Retinal pigment epithelial cell (primary cell): ENCODE measurements around the gene TCF7L2.
A peak's percentile ranks its signal among the peaks of the same experiment; 100 is the strongest.

Experiments
- DNase-seq: peaks from one replicate; pipeline ENCODE4 v3.0.0-alpha.2; 2010; ENCODE audit warnings: low read depth
- H3K4me3 ChIP-seq: 2 replicates; pipeline ENCODE4 v1.5.1; 2011; ENCODE audit warnings: mild to moderate bottlenecking, low read length, control low read depth, moderate library complexity
- TF ChIP-seq, protein P1 (sequence below): conservative IDR thresholded peaks from 2 replicates; pipeline ENCODE4 v1.5.1; 2011; ENCODE audit warnings: low read depth, low read length, control low read depth, inconsistent platforms

The TCF7L2 gene

DNA sequence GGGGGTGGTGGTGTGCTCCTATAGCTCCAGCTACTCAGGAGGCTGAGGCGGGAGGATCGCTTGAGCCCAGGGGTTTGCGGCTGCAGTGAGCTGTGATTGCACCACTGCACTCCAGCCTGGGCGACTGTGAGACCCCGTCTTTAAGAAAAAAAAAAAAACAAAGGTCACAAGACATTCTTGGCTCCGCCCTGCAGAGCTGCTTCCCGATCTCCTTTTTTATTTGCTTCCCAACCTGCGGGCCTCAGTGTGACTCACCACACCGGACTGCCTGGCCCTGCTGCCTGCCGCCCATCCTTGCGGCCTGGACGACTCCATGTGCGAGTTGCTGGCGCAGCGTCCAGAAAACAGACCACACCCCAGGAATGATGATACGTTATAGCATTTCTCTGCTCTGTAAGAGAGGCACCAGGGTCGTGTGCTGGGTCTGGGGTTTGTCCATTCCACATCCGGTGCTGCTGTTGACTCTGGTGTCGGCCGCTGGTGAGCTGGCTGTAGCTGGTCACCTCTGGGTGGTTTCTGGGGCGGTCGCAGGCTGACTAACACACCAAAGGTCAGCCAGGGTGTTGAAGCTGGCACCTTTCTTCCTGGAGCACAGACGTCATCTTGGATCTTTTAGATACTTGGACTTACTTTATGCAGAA is 123.6 kb downstream of the TCF7L2 start:
- peak; percentile 95 for DNase-seq
- peak overlapping the region; percentile 16 for H3K4me3 ChIP-seq
- TF ChIP-seq, protein P1, sequence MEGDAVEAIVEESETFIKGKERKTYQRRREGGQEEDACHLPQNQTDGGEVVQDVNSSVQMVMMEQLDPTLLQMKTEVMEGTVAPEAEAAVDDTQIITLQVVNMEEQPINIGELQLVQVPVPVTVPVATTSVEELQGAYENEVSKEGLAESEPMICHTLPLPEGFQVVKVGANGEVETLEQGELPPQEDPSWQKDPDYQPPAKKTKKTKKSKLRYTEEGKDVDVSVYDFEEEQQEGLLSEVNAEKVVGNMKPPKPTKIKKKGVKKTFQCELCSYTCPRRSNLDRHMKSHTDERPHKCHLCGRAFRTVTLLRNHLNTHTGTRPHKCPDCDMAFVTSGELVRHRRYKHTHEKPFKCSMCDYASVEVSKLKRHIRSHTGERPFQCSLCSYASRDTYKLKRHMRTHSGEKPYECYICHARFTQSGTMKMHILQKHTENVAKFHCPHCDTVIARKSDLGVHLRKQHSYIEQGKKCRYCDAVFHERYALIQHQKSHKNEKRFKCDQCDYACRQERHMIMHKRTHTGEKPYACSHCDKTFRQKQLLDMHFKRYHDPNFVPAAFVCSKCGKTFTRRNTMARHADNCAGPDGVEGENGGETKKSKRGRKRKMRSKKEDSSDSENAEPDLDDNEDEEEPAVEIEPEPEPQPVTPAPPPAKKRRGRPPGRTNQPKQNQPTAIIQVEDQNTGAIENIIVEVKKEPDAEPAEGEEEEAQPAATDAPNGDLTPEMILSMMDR = no peak

GRCh38 chr10:113076949-113077348 is 126.9 kb downstream of the TCF7L2 start:
- DNase-seq = no peak
- TF ChIP-seq, protein P1 = no peak
- no peak overlapping the region for H3K4me3 ChIP-seq

DNA sequence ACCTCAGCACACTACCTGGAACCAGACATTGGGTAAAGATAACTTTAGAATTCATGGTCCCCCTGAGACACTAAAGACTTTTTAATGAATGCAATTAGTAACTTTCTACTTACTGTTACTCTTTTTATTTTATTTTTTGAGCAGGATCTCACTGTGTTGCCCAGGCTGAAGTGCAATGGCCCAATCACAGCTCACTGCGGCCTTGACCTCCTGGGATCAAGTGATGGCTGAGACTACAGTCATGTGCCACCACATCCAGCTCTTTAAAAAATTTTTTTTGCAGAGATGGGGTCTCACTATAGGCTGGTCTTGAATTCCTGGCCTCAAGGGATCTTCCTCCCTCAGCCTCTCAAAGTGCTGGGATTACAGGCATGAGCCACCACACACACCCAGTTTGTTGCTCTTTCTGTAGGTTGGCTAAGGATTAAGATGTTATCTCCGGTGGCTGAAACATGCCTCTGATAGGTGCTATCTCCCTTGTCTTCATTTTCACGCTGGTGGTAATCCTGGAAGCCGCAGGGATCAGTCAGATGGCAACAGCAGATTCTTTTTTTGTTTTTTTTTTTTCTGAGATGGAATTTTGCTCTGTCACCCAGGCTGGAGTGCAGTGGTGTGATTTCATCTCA is 128.3 kb downstream of the TCF7L2 start:
- TF ChIP-seq, protein P1 = no peak
- H3K4me3 ChIP-seq = no peak overlapping the region
- DNase-seq = no peak

- H3K4me3 ChIP-seq = no peak overlapping the region
- no peak for DNase-seq
- TF ChIP-seq, protein P1 = no peak
Observed at GRCh38 chr10:113080061-113080924, 130.2 kb downstream of the TCF7L2 start.

DNA sequence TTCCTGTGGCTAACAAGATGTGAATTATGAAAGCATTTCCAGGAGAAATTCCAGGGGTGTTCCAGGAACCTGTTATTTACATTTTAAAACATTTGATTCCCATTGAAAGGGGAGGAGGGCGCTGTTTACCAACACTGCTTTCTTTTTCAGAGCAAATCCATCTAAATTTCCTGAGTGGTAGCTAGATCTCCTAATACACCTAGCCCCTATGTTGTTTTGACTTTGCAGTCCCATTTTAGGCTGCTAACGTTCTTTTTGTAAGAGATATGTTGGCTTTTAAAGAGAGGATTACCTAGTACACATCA is 130.8 kb downstream of the TCF7L2 start:
- no peak for DNase-seq
- TF ChIP-seq, protein P1 = peak; percentile 23
- H3K4me3 ChIP-seq = no peak overlapping the region

DNA sequence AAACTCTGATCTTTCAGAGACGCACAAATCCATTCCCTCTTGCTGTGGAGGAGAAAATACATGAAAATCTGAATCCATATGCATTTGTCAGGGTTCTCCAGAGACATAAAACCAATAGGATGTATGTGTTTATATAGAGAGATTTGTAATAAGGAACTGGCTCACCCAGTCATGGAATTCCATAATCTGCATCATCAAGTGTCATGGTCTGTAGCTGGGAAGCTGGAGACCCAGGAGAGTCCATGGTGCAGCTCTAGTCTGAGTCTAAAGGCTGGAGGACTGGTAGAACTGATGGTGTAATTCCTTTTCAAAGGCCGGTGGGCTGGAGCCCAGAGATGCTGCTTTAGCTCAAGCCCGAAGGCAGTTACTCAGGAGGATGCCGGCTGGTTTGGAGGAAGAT is 134.0 kb downstream of the TCF7L2 start:
- TF ChIP-seq, protein P1 = no peak
- no peak for DNase-seq
- H3K4me3 ChIP-seq = no peak overlapping the region

DNA sequence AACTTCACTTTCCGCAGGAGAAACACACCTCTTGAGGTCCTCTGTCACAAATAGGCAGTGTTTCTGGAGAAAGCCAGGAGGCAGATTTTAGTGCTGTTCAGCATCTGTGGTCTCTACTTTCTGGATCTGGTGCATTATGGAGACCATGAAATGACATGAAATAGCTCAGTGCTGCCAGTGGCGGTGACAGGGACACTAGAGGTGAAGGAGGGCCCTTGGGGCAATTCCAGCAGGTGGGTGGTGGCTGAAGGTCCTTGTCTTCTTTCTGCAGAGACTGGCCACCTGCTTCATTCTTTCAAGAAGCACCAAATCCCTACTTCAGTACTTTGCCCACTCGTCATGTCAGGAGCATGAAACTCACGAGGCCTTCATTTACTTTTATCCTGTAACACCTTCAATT is 135.7 kb downstream of the TCF7L2 start:
- H3K4me3 ChIP-seq = no peak overlapping the region
- TF ChIP-seq, protein P1 = no peak
- DNase-seq = no peak
